Measurements from ENCODE around the gene NT5C3A. TPM values are rescaled to one million over a fixed set of nuclear protein-coding genes. Genes with fewer than 3 reads are reported as not detected.
"Not testable (repeated sequence)": the region's sequence is repeated elsewhere in the genome, so short reads cannot be mapped to it uniquely, and the experiment has no call there.

Gene NT5C3A
- total RNA-seq, 1 experiment from 2014 or later, result 30.6 TPM

- no peak for DNase-seq (ENCODE audit: low spot score)
Observed at GRCh38 chr7:33041631-33042428, 20.7 kb downstream of the NT5C3A start.

- peak; percentile 95 for DNase-seq (ENCODE audit: low spot score)
Observed at GRCh38 chr7:33040803-33041516, 21.6 kb downstream of the NT5C3A start.

DNA sequence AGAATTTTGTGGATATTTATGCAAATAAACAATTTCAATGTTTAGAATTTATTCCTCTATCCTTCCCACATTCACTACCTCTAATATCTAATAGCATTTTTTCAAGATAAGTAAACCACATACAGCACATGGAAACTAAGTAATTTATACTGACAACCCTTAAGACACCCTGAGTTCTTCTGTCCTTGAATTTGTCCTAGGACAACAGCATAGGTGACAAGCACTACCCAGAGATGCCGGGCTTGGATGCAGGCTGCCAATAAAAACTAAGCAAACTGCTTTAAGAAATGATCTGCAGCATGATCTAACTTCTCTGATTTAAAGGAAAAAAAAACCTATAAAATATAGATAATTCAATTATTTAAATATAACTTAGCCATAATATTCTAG lies 22.7 kb downstream of the NT5C3A start:
- DNase-seq (ENCODE audit: low spot score), result peak; percentile 61

GRCh38 chr7:33039257-33039902 lies 23.2 kb downstream of the NT5C3A start:
- peak; percentile 37 for DNase-seq (ENCODE audit: low spot score)

GRCh38 chr7:33038639-33039038 lies 23.9 kb downstream of the NT5C3A start:
- DNase-seq (ENCODE audit: low spot score), result peak; percentile 42

DNA sequence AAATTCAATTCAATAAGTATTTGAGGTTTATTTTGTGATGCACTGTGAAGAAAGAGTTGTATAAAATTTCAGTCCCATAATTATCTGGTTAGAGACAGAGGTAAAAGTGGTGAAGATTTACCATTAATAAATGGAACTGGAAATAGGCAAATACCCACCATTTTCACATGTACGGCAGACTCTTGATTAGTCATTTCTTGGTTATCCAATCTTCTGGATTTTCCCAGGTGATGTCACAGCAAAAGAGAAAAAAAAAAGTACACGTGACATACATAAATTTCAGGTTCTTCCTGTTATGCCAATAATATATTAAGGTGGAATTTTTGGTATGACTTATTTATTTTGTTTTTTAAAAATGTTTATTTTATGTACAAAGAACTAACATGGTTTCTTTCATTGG lies 26.8 kb downstream of the NT5C3A start:
- DNase-seq (ENCODE audit: low spot score), result no peak

GRCh38 chr7:33024189-33024757 lies 38.3 kb downstream of the NT5C3A start:
- no peak for DNase-seq (ENCODE audit: low spot score)

DNA sequence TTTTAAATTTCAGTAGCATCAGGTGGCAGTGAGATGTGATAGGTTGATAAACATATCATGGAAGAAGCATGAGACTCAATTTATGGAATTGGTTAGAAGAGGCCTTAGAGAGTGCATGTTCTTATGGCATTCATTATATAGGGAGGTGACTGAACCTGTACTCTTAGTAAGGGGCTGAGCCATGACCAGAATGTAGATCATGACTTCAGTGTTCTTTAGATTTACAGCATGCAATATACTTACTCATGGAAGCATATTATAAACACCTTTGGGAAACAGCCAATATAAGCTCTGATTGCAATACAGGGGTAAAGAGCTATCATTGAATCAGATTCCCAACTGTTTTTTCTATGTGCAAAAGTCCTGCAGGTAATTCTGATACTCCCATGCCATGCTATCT lies 50.2 kb downstream of the NT5C3A start:
- DNase-seq (ENCODE audit: low spot score), result no peak

GRCh38 chr7:33009734-33010133 lies 52.8 kb downstream of the NT5C3A start:
- DNase-seq (ENCODE audit: low spot score), result no peak

GRCh38 chr7:33005690-33006089 lies 56.9 kb downstream of the NT5C3A start:
- not testable (repeated sequence) for DNase-seq (ENCODE audit: low spot score)

GRCh38 chr7:33005193-33005592 lies 57.4 kb downstream of the NT5C3A start:
- not testable (repeated sequence) for DNase-seq (ENCODE audit: low spot score)

DNA sequence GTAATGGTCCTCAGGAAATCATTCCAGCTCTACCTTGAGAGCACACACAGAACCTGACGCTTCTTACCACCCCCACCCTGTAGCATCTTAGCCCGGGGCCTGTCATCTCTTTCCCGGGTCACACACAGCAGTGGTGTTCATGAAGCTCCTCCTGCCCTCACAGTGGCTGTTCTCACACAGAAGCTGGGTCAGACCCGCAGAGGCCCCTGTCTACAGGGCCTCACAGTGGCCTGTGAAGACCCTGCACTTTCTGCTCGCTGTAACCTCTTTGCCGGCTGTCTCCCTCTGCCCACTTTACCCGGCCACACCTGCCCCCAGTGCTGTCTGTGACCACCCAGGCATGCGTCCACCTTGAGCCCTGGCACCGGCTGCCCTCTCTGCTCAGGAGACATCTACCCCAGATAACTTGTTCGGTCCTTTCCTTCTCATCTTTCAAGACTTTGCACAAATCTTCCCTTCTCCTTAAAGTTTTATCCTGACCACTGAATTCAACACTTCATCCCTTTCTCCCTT lies 58.4 kb downstream of the NT5C3A start:
- not testable (repeated sequence) for DNase-seq (ENCODE audit: low spot score)

GRCh38 chr7:33003111-33003510 lies 59.5 kb downstream of the NT5C3A start:
- DNase-seq (ENCODE audit: low spot score), result not testable (repeated sequence)

DNA sequence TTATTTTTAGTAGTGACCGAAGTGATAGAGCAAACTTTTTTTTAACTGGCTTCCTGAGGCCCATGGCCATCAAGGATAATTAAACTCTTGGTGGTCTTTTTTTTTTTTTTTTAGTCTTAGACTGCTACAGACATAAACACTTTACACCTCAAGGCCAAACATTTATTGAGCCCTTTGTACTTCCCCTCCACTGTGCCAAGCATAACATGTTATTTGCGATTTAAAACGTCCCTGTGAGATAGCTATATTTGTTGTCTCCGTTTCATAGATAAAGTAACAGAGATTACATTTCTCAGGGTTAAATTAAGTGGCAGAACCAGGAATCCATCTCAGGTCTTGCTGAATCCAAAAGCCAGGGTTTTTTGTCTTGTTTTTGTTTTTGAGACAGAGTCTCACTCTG lies 63.2 kb downstream of the NT5C3A start:
- not testable (repeated sequence) for DNase-seq (ENCODE audit: low spot score)

DNA sequence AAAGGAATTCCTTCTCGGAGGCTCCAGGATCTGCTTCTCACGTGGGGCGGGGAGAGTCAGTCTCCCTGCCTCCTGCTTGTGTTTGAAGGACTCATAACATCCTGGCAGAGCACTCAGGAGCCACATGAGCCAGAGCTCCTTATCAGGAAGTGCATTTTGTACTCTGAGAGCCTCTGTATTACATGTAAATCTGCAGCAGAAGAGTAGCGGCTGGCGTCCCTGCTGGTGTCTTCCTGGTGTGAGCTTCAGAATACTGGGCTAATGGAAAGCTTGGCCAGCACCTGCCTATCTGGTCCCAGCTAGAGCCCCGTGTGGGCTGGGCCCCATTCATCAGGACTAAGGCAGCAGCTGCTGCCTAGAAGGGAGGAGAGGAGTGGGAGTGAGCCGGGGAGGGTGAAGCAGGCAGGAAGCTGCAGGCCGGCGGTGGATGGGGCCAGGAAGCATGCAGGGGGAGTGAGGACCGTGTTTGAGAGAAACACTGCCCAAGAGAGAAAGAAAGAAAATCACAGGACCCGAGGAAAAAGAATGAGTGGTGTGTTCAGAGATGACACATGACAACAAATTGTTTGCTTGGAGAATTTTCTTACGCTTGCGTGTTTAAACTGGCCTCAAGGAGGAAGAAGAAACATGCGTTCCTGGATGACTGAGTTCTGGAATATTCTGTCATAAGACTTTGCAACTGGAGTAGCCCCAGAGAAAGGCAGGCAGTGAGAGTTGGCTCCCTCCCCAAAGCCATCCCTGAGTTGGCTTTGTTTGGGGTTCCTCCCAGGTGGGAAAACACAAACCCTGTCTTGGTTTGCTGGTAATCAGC lies 64.0 kb downstream of the NT5C3A start:
- DNase-seq (ENCODE audit: low spot score), result peak; percentile 69

DNA sequence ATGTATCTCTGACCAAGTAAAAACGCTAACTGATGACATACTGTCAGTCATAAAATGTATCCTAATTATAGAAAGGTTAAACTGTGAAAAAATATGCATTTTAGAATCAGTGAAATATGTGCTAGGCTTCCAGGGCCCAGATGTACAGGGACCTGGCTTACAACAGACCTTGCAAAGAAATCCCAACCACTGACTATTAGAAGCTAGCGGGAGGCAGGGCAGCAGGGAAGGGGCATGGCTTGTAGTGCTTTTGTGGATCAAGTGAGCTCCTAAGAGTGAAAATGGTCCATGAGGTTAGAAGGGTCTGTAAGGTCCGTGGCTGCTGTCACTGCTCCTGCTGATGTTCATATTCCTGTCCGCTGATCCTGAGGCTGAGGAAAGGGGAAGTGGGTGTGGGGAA lies 64.6 kb downstream of the NT5C3A start:
- not testable (repeated sequence) for DNase-seq (ENCODE audit: low spot score)

DNA sequence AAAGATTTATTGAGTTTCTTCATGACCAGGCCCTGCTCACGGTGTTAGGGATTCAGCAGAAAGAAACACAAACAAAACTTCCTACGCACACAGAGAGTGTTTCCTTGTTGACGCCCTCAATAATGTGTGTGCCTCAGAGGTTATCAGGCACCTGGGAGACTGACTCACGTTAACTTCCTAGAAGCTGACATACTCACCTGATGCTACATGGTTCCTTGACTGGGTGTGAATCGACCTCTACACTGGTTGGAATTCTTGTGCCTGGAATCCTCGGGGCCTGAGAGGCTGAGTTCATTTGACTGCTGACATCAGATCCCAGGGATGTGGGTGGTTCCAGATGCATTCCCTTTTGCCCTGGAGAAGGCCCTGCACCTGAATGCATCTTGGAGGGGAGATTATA lies 69.8 kb downstream of the NT5C3A start:
- peak; percentile 83 for DNase-seq (ENCODE audit: low spot score)

DNA sequence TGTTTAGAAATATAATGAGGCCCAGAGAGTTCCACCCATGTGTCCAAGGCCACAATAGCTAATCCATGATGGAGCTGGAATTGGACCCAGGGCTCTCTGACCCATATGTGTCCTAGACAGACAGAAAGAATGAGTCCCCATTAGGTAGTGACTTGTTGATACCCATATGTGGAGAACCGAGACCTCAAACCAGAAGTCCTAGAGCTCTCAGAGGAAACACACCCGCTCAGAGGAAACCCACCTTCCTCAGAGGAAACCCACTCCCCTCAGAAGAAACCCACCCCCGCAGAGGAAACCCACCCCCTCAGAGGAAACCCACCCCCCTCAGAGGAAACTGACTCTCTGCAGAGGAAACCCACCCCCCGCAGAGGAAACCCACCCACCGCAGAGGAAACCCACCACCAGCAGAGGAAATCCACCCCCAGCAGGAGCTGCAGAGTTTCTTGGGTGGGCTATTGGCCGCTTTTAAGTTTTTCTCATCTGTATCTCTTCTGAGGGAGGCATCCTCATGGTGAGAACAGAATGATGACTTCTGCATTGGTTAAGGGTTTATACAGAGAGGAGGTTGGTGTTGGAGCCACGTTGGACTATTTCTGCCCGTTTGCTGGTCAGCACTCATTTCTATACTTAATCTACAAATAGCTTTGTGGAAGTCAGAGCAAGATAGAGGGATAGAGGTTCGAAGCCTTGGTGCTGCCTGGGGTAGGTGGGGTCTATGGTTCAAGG lies 70.4 kb downstream of the NT5C3A start:
- not testable (repeated sequence) for DNase-seq (ENCODE audit: low spot score)

DNA sequence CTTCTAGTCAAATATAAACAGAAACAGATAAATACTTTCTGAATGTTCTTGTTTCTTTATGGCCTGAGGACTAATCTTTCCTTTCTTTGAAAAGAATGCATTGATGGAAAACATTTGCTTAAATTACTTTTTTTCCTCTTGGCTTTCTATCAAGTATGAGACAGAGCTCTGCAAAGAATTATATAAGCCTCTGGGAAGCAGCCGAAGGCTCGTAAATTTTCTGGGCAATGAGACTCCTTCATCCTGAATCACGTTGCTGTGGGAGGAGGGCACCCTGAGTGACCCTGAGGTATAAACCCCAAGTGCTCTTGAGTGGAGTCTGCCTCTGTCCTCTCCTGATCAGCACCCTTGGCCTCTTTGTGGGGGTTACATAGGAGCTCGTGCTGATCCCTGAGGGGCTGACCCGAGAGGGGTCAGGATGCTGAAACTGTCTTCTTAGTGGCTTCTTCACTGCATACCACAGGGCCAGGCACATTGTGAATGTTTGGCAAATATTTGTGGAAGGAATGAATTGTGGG lies 71.4 kb downstream of the NT5C3A start:
- DNase-seq (ENCODE audit: low spot score), result not testable (repeated sequence)

- not testable (repeated sequence) for DNase-seq (ENCODE audit: low spot score)
Observed at GRCh38 chr7:32988148-32988547, 74.4 kb downstream of the NT5C3A start.

Data from HT-29 (cell line).